Occipital lobe (tissue), 2 donors: ENCODE measurements around the gene KRTAP5-11. TPM values are rescaled to one million over a fixed set of nuclear protein-coding genes. Genes with fewer than 3 reads are reported as not detected.
"Not testable (repeated sequence)": the region's sequence is repeated elsewhere in the genome, so short reads cannot be mapped to it uniquely, and the experiment has no call there.

Source experiments
- DNase-seq: peaks from one replicate; lab custom pipeline; 2025; lab: John Stamatoyannopoulos, UW
- total RNA-seq: library from RNA; depleted of rRNA; stranded (reverse); fragments of >200 nt; gene quantifications from one replicate; pipeline ENCODE4 v1.2.3, GENCODE V29; 2014

KRTAP5-11 gene
- total RNA-seq, 1 donor from 2014 or later = not detected

GRCh38 chr11:71581826-71582225, 849 bp downstream of the KRTAP5-11 start:
- no peak for DNase-seq

GRCh38 chr11:71580057-71581003, 2.3 kb downstream of the KRTAP5-11 start:
- DNase-seq = peak; percentile 33

- DNase-seq = not testable (repeated sequence)
These were observed 3.2 kb downstream of the KRTAP5-11 start for GRCh38 chr11:71579513-71579912.

- no peak for DNase-seq
These were observed 5.1 kb downstream of the KRTAP5-11 start for GRCh38 chr11:71577469-71578004.

GRCh38 chr11:71576688-71577465, 5.8 kb downstream of the KRTAP5-11 start:
- not testable (repeated sequence) for DNase-seq

GRCh38 chr11:71575723-71576424, 6.8 kb downstream of the KRTAP5-11 start:
- DNase-seq = no peak

- no peak for DNase-seq
These were observed 8.3 kb downstream of the KRTAP5-11 start for GRCh38 chr11:71574418-71574817.

- DNase-seq = no peak
These were observed 9.9 kb downstream of the KRTAP5-11 start for GRCh38 chr11:71572811-71573210.

- DNase-seq = not testable (repeated sequence)
These were observed 11.4 kb downstream of the KRTAP5-11 start for GRCh38 chr11:71571101-71571850.

- no peak for DNase-seq
These were observed 13.8 kb downstream of the KRTAP5-11 start for GRCh38 chr11:71568704-71569349.

GRCh38 chr11:71567633-71568032, 15.0 kb downstream of the KRTAP5-11 start:
- not testable (repeated sequence) for DNase-seq

GRCh38 chr11:71566626-71567599, 15.8 kb downstream of the KRTAP5-11 start:
- not testable (repeated sequence) for DNase-seq

- no peak for DNase-seq
These were observed 16.5 kb downstream of the KRTAP5-11 start for GRCh38 chr11:71566081-71566620.

GRCh38 chr11:71565263-71565662, 17.4 kb downstream of the KRTAP5-11 start, which contains the start of gene KRTAP5-10:
KRTAP5-10 (plus strand) TSS chr11:71565563; CDS start chr11:71565588, 25 bp downstream.
- no peak for DNase-seq

GRCh38 chr11:71564430-71564829, 18.2 kb downstream of the KRTAP5-11 start:
- DNase-seq = no peak

GRCh38 chr11:71563406-71563805, 19.3 kb downstream of the KRTAP5-11 start:
- no peak for DNase-seq

GRCh38 chr11:71562120-71562519, 20.6 kb downstream of the KRTAP5-11 start:
- no peak for DNase-seq

- DNase-seq = no peak
These were observed 23.7 kb downstream of the KRTAP5-11 start for GRCh38 chr11:71558996-71559395.
